ENCODE results near the gene GDPD4.

Gene GDPD4

GRCh38 chr11:77301510-77301909, at the start of gene GDPD4:
Gene GDPD4, minus strand, starts transcription at chr11:77301686. Its CDS starts 16,549 bp downstream, at chr11:77285137.
- H2AFZ ChIP-seq (ENCODE audit: low read depth, low read length) = no peak within 1 kb of the TSS
- no peaks in the 10 kb centered on the region for H3K27me3 ChIP-seq (ENCODE audit: insufficient read depth, low read length)
- H3K4me3 ChIP-seq (ENCODE audit: low read length) = no peak within 1 kb of the TSS
- no peaks in the 10 kb centered on the region for H3K9me3 ChIP-seq (ENCODE audit: low read length)
- H3K4me1 ChIP-seq (ENCODE audit: insufficient read depth, low read length) = peaks cover 6% of the 10 kb centered on the region
- H3K36me3 ChIP-seq (ENCODE audit: insufficient read depth, low read length) = no peaks in the 10 kb centered on the region

- Histone ChIP-seq H3K4me1 (ENCODE audit: insufficient read depth, low read length) (no peaks in the 10 kb centered on the region), H2AFZ (ENCODE audit: low read depth, low read length) (no peak overlapping the region), H3K9me3 (ENCODE audit: low read length) (no peaks in the 10 kb centered on the region), H3K4me3 (ENCODE audit: low read length) (no peak overlapping the region), H3K27me3 (ENCODE audit: insufficient read depth, low read length) (no peaks in the 10 kb centered on the region), H3K36me3 (ENCODE audit: insufficient read depth, low read length) (peaks cover 55% of the 10 kb centered on the region)
These were observed 46.5 kb upstream of the GDPD4 start for GRCh38 chr11:77347948-77348347.

GRCh38 chr11:77346906-77347603, 45.6 kb upstream of the GDPD4 start:
- H3K27me3 ChIP-seq (ENCODE audit: insufficient read depth, low read length) = no peaks in the 10 kb centered on the region
- no peaks in the 10 kb centered on the region for H3K9me3 ChIP-seq (ENCODE audit: low read length)
- no peaks in the 10 kb centered on the region for H3K4me1 ChIP-seq (ENCODE audit: insufficient read depth, low read length)
- H2AFZ ChIP-seq (ENCODE audit: low read depth, low read length) = no peak overlapping the region
- H3K4me3 ChIP-seq (ENCODE audit: low read length) = no peak overlapping the region
- peaks cover 58% of the 10 kb centered on the region for H3K36me3 ChIP-seq (ENCODE audit: insufficient read depth, low read length)

- Histone ChIP-seq H3K9me3 (ENCODE audit: low read length) (no peaks in the 10 kb centered on the region), H3K4me1 (ENCODE audit: insufficient read depth, low read length) (no peaks in the 10 kb centered on the region), H3K36me3 (ENCODE audit: insufficient read depth, low read length) (peaks cover 70% of the 10 kb centered on the region)
These were observed 44.1 kb upstream of the GDPD4 start for GRCh38 chr11:77345621-77346020.

GRCh38 chr11:77340501-77340900, 39.0 kb upstream of the GDPD4 start:
- no peak overlapping the region for H2AFZ ChIP-seq (ENCODE audit: low read depth, low read length)
- no peaks in the 10 kb centered on the region for H3K4me1 ChIP-seq (ENCODE audit: insufficient read depth, low read length)
- H3K9me3 ChIP-seq (ENCODE audit: low read length) = peaks cover 3% of the 10 kb centered on the region
- H3K36me3 ChIP-seq (ENCODE audit: insufficient read depth, low read length) = peaks cover 82% of the 10 kb centered on the region
- H3K4me3 ChIP-seq (ENCODE audit: low read length) = no peak overlapping the region
- H3K27me3 ChIP-seq (ENCODE audit: insufficient read depth, low read length) = no peaks in the 10 kb centered on the region

More at GRCh38 chr11:77345621-77346020, 44.1 kb upstream of the GDPD4 start:
- H3K27me3 ChIP-seq (ENCODE audit: insufficient read depth, low read length) = no peaks in the 10 kb centered on the region
- no peak overlapping the region for H3K4me3 ChIP-seq (ENCODE audit: low read length)
- H2AFZ ChIP-seq (ENCODE audit: low read depth, low read length) = no peak overlapping the region

GRCh38 chr11:77332259-77332658, 30.8 kb upstream of the GDPD4 start:
- no peak overlapping the region for H3K4me3 ChIP-seq (ENCODE audit: low read length)
- peaks cover 11% of the 10 kb centered on the region for H3K9me3 ChIP-seq (ENCODE audit: low read length)
- H3K4me1 ChIP-seq (ENCODE audit: insufficient read depth, low read length) = no peaks in the 10 kb centered on the region
- peaks cover 50% of the 10 kb centered on the region for H3K36me3 ChIP-seq (ENCODE audit: insufficient read depth, low read length)
- H3K27me3 ChIP-seq (ENCODE audit: insufficient read depth, low read length) = no peaks in the 10 kb centered on the region
- H2AFZ ChIP-seq (ENCODE audit: low read depth, low read length) = no peak overlapping the region

- H2AFZ ChIP-seq (ENCODE audit: low read depth, low read length) = no peak overlapping the region
- H3K4me1 ChIP-seq (ENCODE audit: insufficient read depth, low read length) = no peaks in the 10 kb centered on the region
- peaks cover 46% of the 10 kb centered on the region for H3K36me3 ChIP-seq (ENCODE audit: insufficient read depth, low read length)
- no peak overlapping the region for H3K4me3 ChIP-seq (ENCODE audit: low read length)
- peaks cover 2% of the 10 kb centered on the region for H3K9me3 ChIP-seq (ENCODE audit: low read length)
- H3K27me3 ChIP-seq (ENCODE audit: insufficient read depth, low read length) = no peaks in the 10 kb centered on the region
These were observed 23.7 kb upstream of the GDPD4 start for GRCh38 chr11:77325159-77325558.

GRCh38 chr11:77324508-77324907, 23.0 kb upstream of the GDPD4 start:
- Histone ChIP-seq H2AFZ (ENCODE audit: low read depth, low read length) (no peak overlapping the region), H3K4me3 (ENCODE audit: low read length) (no peak overlapping the region), H3K9me3 (ENCODE audit: low read length) (peaks cover 2% of the 10 kb centered on the region), H3K27me3 (ENCODE audit: insufficient read depth, low read length) (no peaks in the 10 kb centered on the region), H3K4me1 (ENCODE audit: insufficient read depth, low read length) (no peaks in the 10 kb centered on the region), H3K36me3 (ENCODE audit: insufficient read depth, low read length) (peaks cover 46% of the 10 kb centered on the region)

GRCh38 chr11:77322926-77323590, 21.6 kb upstream of the GDPD4 start:
- no peaks in the 10 kb centered on the region for H3K9me3 ChIP-seq (ENCODE audit: low read length)
- H3K36me3 ChIP-seq (ENCODE audit: insufficient read depth, low read length) = peaks cover 46% of the 10 kb centered on the region
- no peaks in the 10 kb centered on the region for H3K27me3 ChIP-seq (ENCODE audit: insufficient read depth, low read length)
- no peaks in the 10 kb centered on the region for H3K4me1 ChIP-seq (ENCODE audit: insufficient read depth, low read length)
- H2AFZ ChIP-seq (ENCODE audit: low read depth, low read length) = no peak overlapping the region
- no peak overlapping the region for H3K4me3 ChIP-seq (ENCODE audit: low read length)

- H3K36me3 ChIP-seq (ENCODE audit: insufficient read depth, low read length) = peaks cover 46% of the 10 kb centered on the region
- H2AFZ ChIP-seq (ENCODE audit: low read depth, low read length) = no peak overlapping the region
- no peak overlapping the region for H3K4me3 ChIP-seq (ENCODE audit: low read length)
- H3K4me1 ChIP-seq (ENCODE audit: insufficient read depth, low read length) = no peaks in the 10 kb centered on the region
- H3K27me3 ChIP-seq (ENCODE audit: insufficient read depth, low read length) = no peaks in the 10 kb centered on the region
- H3K9me3 ChIP-seq (ENCODE audit: low read length) = no peaks in the 10 kb centered on the region
These were observed 21.0 kb upstream of the GDPD4 start for GRCh38 chr11:77322506-77322905.

GRCh38 chr11:77320351-77320750, 18.9 kb upstream of the GDPD4 start:
- H2AFZ ChIP-seq (ENCODE audit: low read depth, low read length) = no peak overlapping the region
- no peak overlapping the region for H3K4me3 ChIP-seq (ENCODE audit: low read length)
- H3K9me3 ChIP-seq (ENCODE audit: low read length) = no peaks in the 10 kb centered on the region
- no peaks in the 10 kb centered on the region for H3K27me3 ChIP-seq (ENCODE audit: insufficient read depth, low read length)
- peaks cover 35% of the 10 kb centered on the region for H3K36me3 ChIP-seq (ENCODE audit: insufficient read depth, low read length)
- H3K4me1 ChIP-seq (ENCODE audit: insufficient read depth, low read length) = no peaks in the 10 kb centered on the region

- no peaks in the 10 kb centered on the region for H3K9me3 ChIP-seq (ENCODE audit: low read length)
- H3K27me3 ChIP-seq (ENCODE audit: insufficient read depth, low read length) = no peaks in the 10 kb centered on the region
- H3K4me3 ChIP-seq (ENCODE audit: low read length) = no peak overlapping the region
- H3K4me1 ChIP-seq (ENCODE audit: insufficient read depth, low read length) = no peaks in the 10 kb centered on the region
- H2AFZ ChIP-seq (ENCODE audit: low read depth, low read length) = no peak overlapping the region
- H3K36me3 ChIP-seq (ENCODE audit: insufficient read depth, low read length) = peaks cover 23% of the 10 kb centered on the region
These were observed 17.1 kb upstream of the GDPD4 start for GRCh38 chr11:77318600-77318999.

- H3K9me3 ChIP-seq (ENCODE audit: low read length) = no peaks in the 10 kb centered on the region
- H3K36me3 ChIP-seq (ENCODE audit: insufficient read depth, low read length) = peaks cover 7% of the 10 kb centered on the region
- no peaks in the 10 kb centered on the region for H3K4me1 ChIP-seq (ENCODE audit: insufficient read depth, low read length)
- H3K4me3 ChIP-seq (ENCODE audit: low read length) = no peak overlapping the region
- H2AFZ ChIP-seq (ENCODE audit: low read depth, low read length) = no peak overlapping the region
- H3K27me3 ChIP-seq (ENCODE audit: insufficient read depth, low read length) = no peaks in the 10 kb centered on the region
These were observed 15.4 kb upstream of the GDPD4 start for GRCh38 chr11:77316733-77317342.

All from neuron (in vitro differentiated cells).